Thyroid gland (tissue), 4 donors: ENCODE measurements around the gene ZNF346.

ENCODE experiments used
- CTCF ChIP-seq, 6 experiments: fragments of 200-600 bp in 3 of 6; fragments of 450-650 bp in 3 of 6; sonication (generic) in 3 of 6; IDR thresholded peaks; one replicate each; pipeline ENCODE4 v1.5.1; 2016 to 2019; ENCODE audit warnings: antibody characterized with exemption in 6 of 6, mild to moderate bottlenecking in 2 of 6, inconsistent platforms in 1 of 6, moderate library complexity in 1 of 6
- POLR2A ChIP-seq, 2 donors: fragments of 450-650 bp; IDR thresholded peaks; one replicate each; pipeline ENCODE4 v1.6.1; 2017; ENCODE audit warnings: antibody characterized with exemption in 2 of 2, mild to moderate bottlenecking in 2 of 2, moderate library complexity in 1 of 2

- TF ChIP-seq CTCF (IDR thresholded peaks at IDR 0.05), result peak; percentile 37 to 71 (median 47)
- no peak for TF ChIP-seq POLR2A (IDR thresholded peaks at IDR 0.05)
These were observed 16.8 kb upstream of the ZNF346 start for GRCh38 chr5:177005619-177006264.
